Panc1 (cell line): ENCODE results near the gene CHDH. TPM values are rescaled to one million over a fixed set of nuclear protein-coding genes. Genes with fewer than 3 reads are reported as not detected.

Experiments used
- ATAC-seq: fragments of 200-7000 bp; cut with Tn5 transposase; 2 replicates; pipeline ENCODE4 v1.9.1; 2020; ENCODE audit warnings: mild to moderate bottlenecking, moderate library complexity
- BruUV-seq: library from RNA; stranded (reverse); fragments of 400-500 nt; replicated peaks from 2 replicates; lab custom pipeline; 2021; lab: Mats Ljungman, UMichigan
- CTCF ChIA-PET: fragments of 300-600 bp; sonication (Branson Sonifier 250); formaldehyde crosslinking; loops from one replicate; lab custom pipeline; 2022; ENCODE audit warnings: antibody characterized with exemption; lab: Charles Lee
- POLR2A ChIA-PET: fragments of 300-600 bp; sonication (Branson Sonifier 250); formaldehyde crosslinking; loops from one replicate; lab custom pipeline; 2022; ENCODE audit warnings: antibody characterized with exemption; lab: Charles Lee
- DNase-seq: peaks from one replicate; pipeline ENCODE4 v3.0.0-alpha.2; 2010; ENCODE audit warnings: low read depth, low spot score
- H3K27ac ChIP-seq: 2 replicates; pipeline ENCODE4 v1.5.1; 2011; ENCODE audit warnings: mild to moderate bottlenecking, low read length, inconsistent platforms
- H3K27me3 ChIP-seq: fragments of 200-500 bp; sonication (Bioruptor generic); 2 replicates; pipeline ENCODE4 v1.6.0; 2014; ENCODE audit warnings: low read length, inconsistent platforms; ENCODE audit not compliant: control insufficient read depth, insufficient read depth
- H3K36me3 ChIP-seq: fragments of 200-500 bp; sonication (Bioruptor generic); 2 replicates; pipeline ENCODE4 v1.5.1; 2014; ENCODE audit warnings: inconsistent platforms, mild to moderate bottlenecking, low read length, moderate library complexity; ENCODE audit not compliant: control insufficient read depth, insufficient read depth
- H3K4me1 ChIP-seq: 2 replicates; pipeline ENCODE4 v1.5.1; 2011; ENCODE audit warnings: inconsistent platforms, mild to moderate bottlenecking, low read length, moderate library complexity; ENCODE audit not compliant: control insufficient read depth, insufficient read depth
- H3K4me3 ChIP-seq, 2 experiments: 2 replicates each; pipeline ENCODE4 v1.5.1; 2011 to 2012; ENCODE audit warnings: low read depth in 2 of 2, low read length in 2 of 2, mild to moderate bottlenecking in 2 of 2, inconsistent platforms in 1 of 2, moderate library complexity in 1 of 2
- H3K9me3 ChIP-seq: fragments of 200-500 bp; sonication (Bioruptor generic); 2 replicates; pipeline ENCODE4 v1.5.1; 2014; ENCODE audit warnings: low read depth, mild to moderate bottlenecking, inconsistent platforms, low read length, moderate library complexity; ENCODE audit not compliant: control insufficient read depth, insufficient read depth
- POLR2AphosphoS5 ChIP-seq: IDR thresholded peaks from 2 replicates; pipeline ENCODE4 v1.6.1; 2012; ENCODE audit warnings: mild to moderate bottlenecking, low read depth, low read length, moderate library complexity
- REST ChIP-seq, 2 experiments: IDR thresholded peaks; 2 replicates each; pipeline ENCODE4 v1.6.1; 2011 to 2012; ENCODE audit warnings: low read depth in 2 of 2, control low read depth in 1 of 2, low read length in 1 of 2, mild to moderate bottlenecking in 1 of 2, moderate library complexity in 1 of 2; ENCODE audit not compliant: insufficient read depth in 1 of 2
- SIN3A ChIP-seq: IDR thresholded peaks from 2 replicates; pipeline ENCODE4 v1.6.1; 2012; ENCODE audit warnings: low read depth, mild to moderate bottlenecking, low read length, moderate library complexity, borderline replicate concordance; ENCODE audit not compliant: insufficient read depth
- TCF7L2 ChIP-seq: IDR thresholded peaks from 2 replicates; pipeline ENCODE4 v1.6.1; 2011; ENCODE audit warnings: mild to moderate bottlenecking, low read depth, low read length, inconsistent platforms
- in situ Hi-C: cut with HindIII; loops from 2 replicates; pipeline ENCODE4 v1.10.0; 2016; ENCODE audit warnings: low sequenced_read_pairs, low pct_unique_long_range_greater_than_20kb
- intact Hi-C: fragments of 100-400 bp; cut with micrococcal nuclease; formaldehyde crosslinking; loops from one replicate; pipeline ENCODE4 v1.10.0; 2022; ENCODE audit not compliant: unreplicated experiment
- total RNA-seq: library from RNA; stranded (reverse); gene quantifications from one replicate; pipeline ENCODE4 v1.2.1, GENCODE V29; 2021; ENCODE audit not compliant: unreplicated experiment
- TF ChIP-seq, protein P1 (sequence below): fragments of 450-650 bp; IDR thresholded peaks from 2 replicates; pipeline ENCODE4 v1.5.1; 2017; ENCODE audit warnings: mild to moderate bottlenecking

Gene CHDH
- total RNA-seq, 1 experiment from 2014 or later = 24.1 TPM

- ChIA-PET POLR2A (no interaction called here), CTCF (no interaction called here)
- Histone ChIP-seq H3K4me1 (no peaks in the 10 kb centered on the region), H3K27ac (no peak overlapping the region), H3K27me3 (no peaks in the 10 kb centered on the region), H3K4me3 (no peak overlapping the region), H3K36me3 (peaks cover 2% of the 10 kb centered on the region; the same call in 1 of the 2 replicates), H3K9me3 (no peaks in the 10 kb centered on the region)
- no TSS peak for BruUV-seq
- intact Hi-C loops (no loop called here), in situ Hi-C loops (no loop called here)
- no peak for ATAC-seq
- TF ChIP-seq TCF7L2 (no peak), REST (IDR thresholded peaks at IDR 0.05; ENCODE audit: insufficient read depth in 1 of 2, low read depth in 2 of 2, low read length in 1 of 2) (no peak), SIN3A (no peak), POLR2AphosphoS5 (no peak)
- TF ChIP-seq, protein P1, sequence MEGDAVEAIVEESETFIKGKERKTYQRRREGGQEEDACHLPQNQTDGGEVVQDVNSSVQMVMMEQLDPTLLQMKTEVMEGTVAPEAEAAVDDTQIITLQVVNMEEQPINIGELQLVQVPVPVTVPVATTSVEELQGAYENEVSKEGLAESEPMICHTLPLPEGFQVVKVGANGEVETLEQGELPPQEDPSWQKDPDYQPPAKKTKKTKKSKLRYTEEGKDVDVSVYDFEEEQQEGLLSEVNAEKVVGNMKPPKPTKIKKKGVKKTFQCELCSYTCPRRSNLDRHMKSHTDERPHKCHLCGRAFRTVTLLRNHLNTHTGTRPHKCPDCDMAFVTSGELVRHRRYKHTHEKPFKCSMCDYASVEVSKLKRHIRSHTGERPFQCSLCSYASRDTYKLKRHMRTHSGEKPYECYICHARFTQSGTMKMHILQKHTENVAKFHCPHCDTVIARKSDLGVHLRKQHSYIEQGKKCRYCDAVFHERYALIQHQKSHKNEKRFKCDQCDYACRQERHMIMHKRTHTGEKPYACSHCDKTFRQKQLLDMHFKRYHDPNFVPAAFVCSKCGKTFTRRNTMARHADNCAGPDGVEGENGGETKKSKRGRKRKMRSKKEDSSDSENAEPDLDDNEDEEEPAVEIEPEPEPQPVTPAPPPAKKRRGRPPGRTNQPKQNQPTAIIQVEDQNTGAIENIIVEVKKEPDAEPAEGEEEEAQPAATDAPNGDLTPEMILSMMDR = no peak
- DNase-seq = no peak
Measured at GRCh38 chr3:53819163-53819868, 26.9 kb downstream of the CHDH start.

DNA sequence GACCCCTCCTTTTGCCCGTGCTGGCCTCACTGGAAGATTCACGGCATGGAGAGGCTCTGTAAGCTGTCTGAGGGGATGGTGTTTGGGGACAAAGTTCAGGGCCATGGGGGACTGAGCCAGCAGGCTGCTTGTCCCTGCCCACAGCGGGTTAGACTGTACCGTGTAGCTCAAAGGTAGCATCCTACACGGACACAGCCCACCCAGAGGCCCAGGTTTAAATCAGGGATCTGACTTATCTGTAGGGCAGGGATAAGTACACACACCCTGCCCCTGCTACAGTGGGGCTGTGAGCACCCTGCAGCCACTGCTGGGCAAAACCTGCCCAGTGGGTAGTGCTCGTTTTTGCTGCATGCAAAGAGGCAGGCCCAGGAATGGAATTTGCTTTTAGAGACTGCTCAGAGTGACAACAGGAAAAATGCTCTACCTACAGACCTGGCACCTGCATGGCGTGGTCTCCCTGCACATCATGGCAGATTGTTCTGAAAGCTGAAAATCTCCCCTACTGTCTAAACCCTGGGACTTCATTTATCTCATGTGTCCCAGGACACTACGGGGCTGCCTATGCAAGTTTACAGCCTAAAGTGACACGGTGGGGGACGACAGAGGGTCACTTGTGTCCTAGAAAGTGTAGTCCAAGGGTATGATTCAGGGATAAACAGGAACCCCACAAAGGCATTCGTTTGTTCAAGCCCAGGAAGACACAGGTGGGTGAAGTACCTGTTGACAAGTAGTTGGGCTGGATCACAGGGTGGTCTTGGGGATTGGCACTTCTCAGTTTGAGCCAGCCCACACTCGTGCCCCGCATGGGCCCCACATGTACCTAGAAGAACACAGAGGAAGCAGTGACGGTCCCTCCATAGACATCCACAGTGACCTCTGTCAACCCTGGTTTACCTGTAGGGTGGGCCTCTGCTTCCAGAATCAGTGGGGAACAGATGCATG lies 27.7 kb downstream of the CHDH start:
- no TSS peak for BruUV-seq

More for the DNA sequence above, 27.7 kb downstream of the CHDH start:
- no peaks in the 10 kb centered on the region for H3K4me1 ChIP-seq
- TF ChIP-seq TCF7L2 (no peak), REST (IDR thresholded peaks at IDR 0.05; ENCODE audit: insufficient read depth in 1 of 2, low read depth in 2 of 2, low read length in 1 of 2) (no peak), SIN3A (no peak), POLR2AphosphoS5 (no peak)
- TF ChIP-seq, protein P1 = no peak
- no peak overlapping the region for H3K27ac ChIP-seq
- POLR2A ChIA-PET = no interaction called here
- no peak overlapping the region for H3K4me3 ChIP-seq
- H3K9me3 ChIP-seq = no peaks in the 10 kb centered on the region
- no peak for DNase-seq
- CTCF ChIA-PET = no interaction called here
- H3K27me3 ChIP-seq = no peaks in the 10 kb centered on the region
- no peak for ATAC-seq
- intact Hi-C loops (no loop called here), in situ Hi-C loops (no loop called here)
- H3K36me3 ChIP-seq = peaks cover 2% of the 10 kb centered on the region; the same call in 1 of the 2 replicates
